Transverse colon (tissue), 4 donors: ENCODE measurements around the gene SNX5.

Source experiments
- POLR2AphosphoS5 ChIP-seq, 3 donors: sonication (generic); formaldehyde crosslinking; IDR thresholded peaks; one replicate each; pipeline ENCODE4 v1.6.1; 2016; ENCODE audit warnings: antibody characterized with exemption in 3 of 3
- TF ChIP-seq, protein P1 (sequence below), 5 experiments: fragments of 200-600 bp in 3 of 5; fragments of 450-650 bp in 2 of 5; sonication (generic) in 3 of 5; IDR thresholded peaks; 1 replicate in 2 of 5; 2 replicates in 3 of 5; pipeline ENCODE4 v1.5.1; 2016 to 2017; ENCODE audit warnings: antibody characterized with exemption in 5 of 5, inconsistent platforms in 3 of 5, mild to moderate bottlenecking in 2 of 5, moderate library complexity in 1 of 5

DNA sequence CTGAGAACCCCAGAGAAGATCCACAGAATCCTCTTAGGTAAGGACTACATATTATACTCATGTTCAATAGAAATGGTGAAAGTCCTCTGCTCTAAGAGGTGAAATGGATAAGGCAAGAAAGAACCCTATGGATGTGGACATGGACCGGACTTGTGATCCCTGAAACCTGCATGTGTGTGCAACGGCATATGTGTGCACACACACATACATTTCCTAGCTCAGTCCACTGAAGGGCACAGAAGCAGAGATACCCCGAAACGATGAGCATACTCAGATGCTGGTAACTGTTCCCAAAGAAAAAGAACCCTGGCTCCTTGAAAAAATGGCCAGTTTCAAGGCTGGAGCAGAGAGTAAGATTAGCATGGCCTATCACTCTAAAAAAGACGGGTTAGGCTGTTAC lies 22.6 kb downstream of the SNX5 start:
- TF ChIP-seq, protein P1, sequence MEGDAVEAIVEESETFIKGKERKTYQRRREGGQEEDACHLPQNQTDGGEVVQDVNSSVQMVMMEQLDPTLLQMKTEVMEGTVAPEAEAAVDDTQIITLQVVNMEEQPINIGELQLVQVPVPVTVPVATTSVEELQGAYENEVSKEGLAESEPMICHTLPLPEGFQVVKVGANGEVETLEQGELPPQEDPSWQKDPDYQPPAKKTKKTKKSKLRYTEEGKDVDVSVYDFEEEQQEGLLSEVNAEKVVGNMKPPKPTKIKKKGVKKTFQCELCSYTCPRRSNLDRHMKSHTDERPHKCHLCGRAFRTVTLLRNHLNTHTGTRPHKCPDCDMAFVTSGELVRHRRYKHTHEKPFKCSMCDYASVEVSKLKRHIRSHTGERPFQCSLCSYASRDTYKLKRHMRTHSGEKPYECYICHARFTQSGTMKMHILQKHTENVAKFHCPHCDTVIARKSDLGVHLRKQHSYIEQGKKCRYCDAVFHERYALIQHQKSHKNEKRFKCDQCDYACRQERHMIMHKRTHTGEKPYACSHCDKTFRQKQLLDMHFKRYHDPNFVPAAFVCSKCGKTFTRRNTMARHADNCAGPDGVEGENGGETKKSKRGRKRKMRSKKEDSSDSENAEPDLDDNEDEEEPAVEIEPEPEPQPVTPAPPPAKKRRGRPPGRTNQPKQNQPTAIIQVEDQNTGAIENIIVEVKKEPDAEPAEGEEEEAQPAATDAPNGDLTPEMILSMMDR (IDR thresholded peaks at IDR 0.05): no peak
- TF ChIP-seq POLR2AphosphoS5 (IDR thresholded peaks at IDR 0.05): no peak
